Stimulated activated CD4-positive, alpha-beta T cell treated with anti-CD3 and anti-CD28 coated beads, TNF-alpha, amount 100 ng/mL, for 1 hour (primary cell): ENCODE data around the gene PRPF19.

Experiments
- DNase-seq, 3 donors: peaks; one replicate each; pipeline ENCODE4 v3.0.0-alpha.2; 2020; ENCODE audit warnings: low read depth in 3 of 3, low spot score in 1 of 3

PRPF19 gene

GRCh38 chr11:60938500-60938899 lies 32.1 kb upstream of the PRPF19 start:
- no peak for DNase-seq

GRCh38 chr11:60937811-60938210 lies 31.4 kb upstream of the PRPF19 start:
- DNase-seq, result no peak

- DNase-seq, result no peak
Measured at GRCh38 chr11:60937144-60937527, 30.8 kb upstream of the PRPF19 start.

- DNase-seq, result no peak
Measured at GRCh38 chr11:60936467-60937143, 30.2 kb upstream of the PRPF19 start.

- DNase-seq, result no peak
Measured at GRCh38 chr11:60935676-60936442, 29.5 kb upstream of the PRPF19 start.

- no peak for DNase-seq
Measured at GRCh38 chr11:60934790-60935605, 28.6 kb upstream of the PRPF19 start.

GRCh38 chr11:60934124-60934789 lies 27.9 kb upstream of the PRPF19 start:
- DNase-seq, result no peak

- DNase-seq, result no peak
Measured at GRCh38 chr11:60933416-60934123, 27.2 kb upstream of the PRPF19 start.

GRCh38 chr11:60932605-60933356 lies 26.4 kb upstream of the PRPF19 start:
- no peak for DNase-seq

- no peak for DNase-seq
Measured at GRCh38 chr11:60931917-60932316, 25.5 kb upstream of the PRPF19 start.

GRCh38 chr11:60930394-60930793 lies 24.0 kb upstream of the PRPF19 start:
- DNase-seq, result no peak

- no peak for DNase-seq
Measured at GRCh38 chr11:60929764-60930163, 23.4 kb upstream of the PRPF19 start.

- DNase-seq, result no peak
Measured at GRCh38 chr11:60928563-60929001, 22.2 kb upstream of the PRPF19 start.

- DNase-seq, result no peak
Measured at GRCh38 chr11:60927600-60927999, 21.2 kb upstream of the PRPF19 start.

- no peak for DNase-seq
Measured at GRCh38 chr11:60927061-60927592, 20.7 kb upstream of the PRPF19 start.

- DNase-seq, result no peak
Measured at GRCh38 chr11:60926500-60926899, 20.1 kb upstream of the PRPF19 start.

GRCh38 chr11:60925868-60926267 lies 19.5 kb upstream of the PRPF19 start:
- no peak for DNase-seq

- DNase-seq, result no peak
Measured at GRCh38 chr11:60924906-60925853, 18.8 kb upstream of the PRPF19 start.
